ENCODE results near the gene RRAGB.
"Not testable (repeated sequence)": the region's sequence is repeated elsewhere in the genome, so short reads cannot be mapped to it uniquely, and the experiment has no call there.

The RRAGB gene

GRCh38 chrX:55774419-55774818 is 56.9 kb downstream of the RRAGB start:
- DNase-seq (ENCODE audit: low read depth), result not testable (repeated sequence)

GRCh38 chrX:55777596-55777995 is 60.0 kb downstream of the RRAGB start:
- DNase-seq (ENCODE audit: low read depth), result no peak

GRCh38 chrX:55778322-55778721 is 60.8 kb downstream of the RRAGB start:
- DNase-seq (ENCODE audit: low read depth), result no peak

GRCh38 chrX:55783723-55784122 is 66.2 kb downstream of the RRAGB start:
- no peak for DNase-seq (ENCODE audit: low read depth)

DNA sequence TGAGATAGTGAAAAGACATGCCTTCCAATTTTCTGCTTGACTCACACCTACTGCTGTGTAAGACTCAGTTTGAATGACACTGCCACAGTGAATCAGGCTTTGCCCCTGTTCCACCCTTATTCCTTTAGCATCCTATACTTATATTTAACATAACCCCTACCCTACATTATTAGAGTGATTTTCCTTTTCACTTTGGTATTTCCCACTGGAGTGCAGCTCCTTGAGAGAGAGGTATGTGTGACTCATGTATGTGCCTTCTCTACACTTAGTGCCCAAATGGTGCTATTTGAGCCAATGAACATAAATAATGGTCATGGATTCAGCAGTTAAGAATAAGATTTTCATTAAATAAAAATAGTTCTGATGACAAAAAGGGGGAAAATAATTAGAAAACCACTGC is 69.5 kb downstream of the RRAGB start:
- no peak for DNase-seq (ENCODE audit: low read depth)

GRCh38 chrX:55787727-55788126 is 70.2 kb downstream of the RRAGB start:
- DNase-seq (ENCODE audit: low read depth), result no peak

DNA sequence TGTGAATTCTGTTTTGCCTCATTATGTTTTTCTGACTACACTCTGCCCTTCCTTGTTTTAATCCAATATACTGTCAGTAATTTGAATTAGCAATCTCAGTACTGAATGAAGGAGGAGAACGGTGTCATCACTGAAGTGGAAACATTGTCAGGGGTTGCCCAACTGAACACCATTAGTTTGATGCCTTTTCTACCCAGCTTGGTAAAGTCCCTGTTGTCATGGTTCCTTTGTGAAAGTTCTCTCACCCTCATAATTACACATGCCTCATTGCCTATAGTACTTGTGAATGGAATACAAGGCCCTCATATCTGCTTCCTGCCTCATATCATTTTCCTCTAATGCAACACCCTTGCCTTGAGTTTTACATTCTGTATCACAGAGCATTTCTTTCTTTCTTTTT is 76.9 kb downstream of the RRAGB start:
- no peak for DNase-seq (ENCODE audit: low read depth)

GRCh38 chrX:55796496-55796895 is 78.9 kb downstream of the RRAGB start:
- DNase-seq (ENCODE audit: low read depth), result no peak

DNA sequence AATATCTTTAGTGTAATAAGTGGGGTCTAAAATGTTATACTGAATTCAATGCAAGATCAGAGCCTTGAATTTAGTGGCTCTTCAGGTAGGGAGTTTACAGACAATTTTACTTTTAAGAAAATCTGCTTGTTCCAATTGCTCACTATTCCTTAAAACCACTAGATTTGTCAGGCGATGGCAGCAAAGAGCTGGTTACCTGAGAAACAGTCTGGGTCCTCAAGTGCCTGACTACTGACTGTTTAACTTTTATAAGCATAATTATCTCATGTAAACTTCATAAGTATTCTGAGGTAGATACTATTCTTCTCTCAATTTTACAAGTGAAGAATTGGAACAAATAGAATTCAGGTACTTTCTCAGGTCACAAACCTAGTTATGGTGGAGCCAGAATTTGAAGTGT is 84.3 kb downstream of the RRAGB start:
- DNase-seq (ENCODE audit: low read depth), result no peak

Measured in stimulated activated CD8-positive, alpha-beta memory T cell treated with anti-CD3 and anti-CD28 coated beads, Interleukin-12 subunit alpha, Interleukin-12 subunit beta, amount 100 ng/mL, for 1 hour (primary cell).